Stimulated activated CD4-positive, alpha-beta T cell treated with anti-CD3 and anti-CD28 coated beads, TNF-alpha, amount 100 ng/mL, for 24 hours (primary cell): ENCODE results near the gene ANKMY1.
"Not testable (repeated sequence)": the region's sequence is repeated elsewhere in the genome, so short reads cannot be mapped to it uniquely, and the experiment has no call there.

Source experiments
- DNase-seq, 3 experiments: peaks; one replicate each; pipeline ENCODE4 v3.0.0-alpha.2; 2020; ENCODE audit warnings: low read depth in 3 of 3

The ANKMY1 gene

DNA sequence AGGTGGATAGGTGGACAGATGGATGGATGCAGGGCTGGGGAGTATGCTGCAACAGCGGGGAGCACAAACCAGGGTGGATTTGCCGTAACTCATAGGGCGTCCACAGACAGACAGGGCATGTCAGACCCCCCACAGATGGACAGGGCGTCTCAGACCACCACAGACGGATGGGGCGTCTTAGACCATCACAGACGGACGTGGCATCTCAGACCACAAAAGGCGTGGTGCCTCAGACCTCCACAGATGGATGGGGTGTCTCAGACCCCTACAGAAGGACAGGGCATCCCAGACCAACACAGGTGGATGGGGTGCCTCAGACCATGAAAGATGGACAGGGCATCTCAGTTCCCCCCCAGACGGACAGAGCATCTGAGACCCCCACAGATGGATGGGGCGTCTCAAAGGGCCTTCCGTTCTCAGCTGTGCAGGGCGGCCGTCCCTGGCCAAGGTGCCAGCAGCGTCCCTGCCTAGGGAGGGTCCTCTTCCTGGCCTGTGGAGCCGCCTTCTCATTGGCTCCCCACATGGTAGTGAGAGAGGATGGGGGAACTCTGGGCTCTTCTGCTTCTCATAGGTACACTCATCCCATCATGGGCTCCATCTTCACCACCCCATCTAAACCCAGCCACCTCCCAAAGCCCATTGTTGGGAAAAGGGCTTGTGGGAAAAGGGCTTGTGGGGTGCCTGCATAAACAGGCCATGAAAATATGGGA lies 2.1 kb downstream of the ANKMY1 start:
- DNase-seq, result no peak

DNA sequence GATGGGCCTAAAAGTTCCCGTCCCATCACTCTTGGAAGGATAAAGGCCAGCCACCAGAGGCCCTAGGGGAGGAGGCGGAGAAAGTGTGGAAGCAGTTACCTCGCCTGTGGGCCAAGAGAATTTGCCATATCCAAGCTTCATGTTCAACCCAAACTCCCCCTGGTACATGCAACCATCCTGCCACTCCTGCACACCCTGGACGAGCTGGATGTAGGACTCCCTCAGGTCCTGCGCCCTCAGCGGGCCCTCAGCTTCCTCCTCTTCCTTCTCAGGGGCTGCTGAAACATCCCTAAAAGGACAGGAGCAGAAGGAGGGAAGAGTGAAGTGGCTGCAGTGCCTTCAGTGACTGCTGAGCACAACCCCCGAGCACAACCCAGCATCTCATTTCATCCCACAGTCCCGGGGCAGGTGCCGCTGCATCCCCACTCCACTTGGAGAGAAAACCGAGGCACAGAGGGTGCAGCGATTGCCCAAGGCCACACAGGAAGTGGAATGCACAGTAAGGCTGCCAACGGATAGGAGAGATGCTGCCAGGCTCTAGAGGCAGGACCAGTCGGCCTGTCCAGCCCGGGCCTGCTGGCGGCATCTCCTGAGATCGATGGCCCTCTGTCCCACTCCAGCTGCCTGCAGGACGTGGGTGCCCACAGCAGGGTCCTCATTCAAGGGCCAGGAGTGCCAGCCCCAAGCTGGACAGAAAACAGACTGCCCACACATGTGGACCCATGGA lies 2.9 kb downstream of the ANKMY1 start:
- DNase-seq, result no peak

DNA sequence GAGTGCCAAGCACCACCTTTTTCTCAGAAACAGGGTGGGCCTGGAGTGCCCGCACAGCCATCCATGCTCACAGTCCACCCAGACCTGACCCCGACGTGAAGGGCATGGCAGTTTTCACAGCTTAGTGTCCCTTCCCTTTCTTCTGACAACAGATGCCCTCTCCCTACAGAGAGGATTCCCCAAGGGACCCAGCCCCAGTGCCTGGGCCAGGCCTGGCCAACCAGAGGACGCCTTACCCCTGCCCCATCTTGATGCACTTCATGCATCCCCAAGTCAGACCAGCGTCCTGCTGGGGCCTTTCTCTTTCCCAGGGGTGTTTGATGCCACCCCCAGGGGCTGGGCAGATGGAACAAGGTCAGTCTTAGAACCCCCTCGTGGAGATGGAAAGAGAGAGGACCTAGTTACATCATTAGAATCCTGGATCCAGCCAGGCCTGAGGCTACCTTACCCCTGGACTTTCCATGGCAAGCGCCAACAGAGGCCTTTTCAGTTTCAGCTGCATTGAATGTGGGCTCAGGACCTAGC lies 3.8 kb downstream of the ANKMY1 start:
- DNase-seq, result no peak

DNA sequence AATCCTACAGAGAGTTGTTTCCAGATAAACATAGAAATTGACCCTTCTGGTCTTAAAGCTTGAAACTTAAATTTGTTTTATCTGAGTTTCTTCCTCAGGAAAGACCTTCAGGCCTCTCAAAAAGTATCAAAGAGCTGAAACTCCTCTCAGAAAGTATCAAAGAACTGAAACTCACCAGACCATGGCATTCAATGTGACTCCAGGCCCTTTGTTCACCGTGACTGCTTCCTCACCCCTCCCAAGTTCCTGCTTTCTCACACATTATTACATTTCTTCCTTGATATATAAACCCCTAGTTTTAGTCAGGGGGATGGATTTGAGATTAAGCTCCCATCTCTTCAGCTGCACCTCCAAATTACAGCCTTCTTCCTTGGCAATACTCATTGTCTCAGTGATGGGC lies 6.0 kb downstream of the ANKMY1 start:
- DNase-seq, result no peak

DNA sequence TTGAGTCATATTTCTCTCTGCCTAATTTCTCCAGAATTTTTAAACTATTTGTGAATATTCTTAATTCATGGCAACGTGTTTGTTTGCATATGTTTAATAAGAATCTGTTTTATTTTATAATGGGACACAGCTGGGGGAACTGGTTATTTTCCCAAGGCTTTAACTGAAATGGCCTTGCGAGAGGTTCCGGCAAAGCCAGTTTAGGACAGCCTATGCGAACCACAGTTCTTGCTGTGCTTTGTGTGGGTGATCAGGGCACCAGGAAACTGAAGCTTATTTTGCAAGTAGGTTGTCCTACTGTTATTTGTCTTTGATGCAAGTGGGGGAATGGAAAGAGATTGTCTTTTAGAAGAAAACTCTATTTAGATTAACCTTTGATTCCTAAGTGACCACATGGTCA lies 6.5 kb downstream of the ANKMY1 start:
- no peak for DNase-seq

DNA sequence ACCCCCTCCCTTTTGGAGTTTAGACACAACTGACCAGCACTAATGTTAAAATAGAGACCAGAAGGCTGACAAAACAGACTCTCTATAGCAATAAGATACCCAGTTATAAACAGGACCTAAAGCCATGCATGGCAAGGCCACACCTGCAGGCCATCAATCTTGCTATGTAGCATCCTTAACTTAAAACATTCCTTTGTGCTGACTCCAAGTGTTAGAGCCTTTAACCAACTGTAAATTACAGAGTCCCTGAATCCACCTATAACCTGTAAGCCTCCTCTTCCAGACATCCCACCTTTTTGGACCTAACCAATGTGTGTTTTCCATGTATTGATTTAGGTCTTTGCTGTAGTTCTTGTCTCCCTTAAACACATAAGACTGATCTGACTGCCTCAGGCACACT lies 17.9 kb downstream of the ANKMY1 start:
- no peak for DNase-seq

DNA sequence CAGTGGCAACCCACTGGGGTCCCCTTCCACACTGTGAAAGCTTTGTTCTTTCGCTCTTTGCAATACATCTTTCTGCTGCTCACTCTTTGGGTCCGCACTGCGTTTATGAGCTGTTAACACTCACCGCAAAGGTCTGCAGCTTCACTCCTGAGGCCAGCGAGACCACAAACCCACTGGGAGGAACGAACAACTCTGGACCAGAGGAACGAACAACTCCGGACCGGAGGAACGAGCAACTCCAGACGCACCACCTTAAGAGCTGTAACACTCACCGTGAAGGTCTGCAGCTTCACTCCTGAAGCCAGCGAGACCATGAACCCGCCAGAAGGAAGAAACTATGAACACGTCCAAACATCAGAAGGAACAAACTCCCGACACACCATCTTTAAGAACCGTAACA lies 18.7 kb downstream of the ANKMY1 start:
- not testable (repeated sequence) for DNase-seq

DNA sequence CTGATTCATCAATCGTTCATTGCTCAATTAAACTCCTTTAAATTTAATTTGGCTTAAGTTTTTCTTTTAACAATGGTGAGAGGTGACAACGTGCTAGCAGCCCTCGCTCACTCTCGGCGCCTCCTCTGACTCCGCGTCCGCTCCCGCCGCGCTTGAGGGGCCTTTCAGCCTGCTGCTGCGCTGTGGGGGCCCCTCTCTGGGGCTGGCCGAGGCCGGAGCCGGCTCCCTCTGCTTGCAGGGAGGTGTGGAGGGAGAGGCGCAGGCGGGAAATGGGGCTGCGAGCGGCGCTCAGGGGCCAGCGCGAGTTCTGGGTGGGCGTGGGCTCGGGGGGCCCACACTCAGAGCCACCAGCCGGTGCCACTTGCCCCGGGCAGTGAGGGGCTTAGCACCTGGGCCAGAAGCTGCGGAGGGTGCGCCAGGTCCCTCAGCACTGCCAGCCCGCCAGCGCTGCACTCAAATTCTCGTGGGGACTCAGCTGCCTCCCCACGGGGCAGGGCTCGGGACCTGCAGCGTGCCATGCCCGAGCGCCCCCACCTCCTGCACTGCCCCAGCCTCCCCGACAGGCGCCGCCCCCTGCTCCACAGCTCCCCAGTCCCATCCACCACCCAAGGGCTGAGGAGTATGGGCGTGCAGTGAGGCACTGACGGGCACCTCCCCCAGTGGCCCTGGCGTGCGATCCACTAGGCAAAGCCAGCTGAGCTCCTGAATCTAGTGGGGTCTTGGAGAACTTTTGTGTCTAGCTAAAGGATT lies 19.6 kb downstream of the ANKMY1 start:
- no peak for DNase-seq

DNA sequence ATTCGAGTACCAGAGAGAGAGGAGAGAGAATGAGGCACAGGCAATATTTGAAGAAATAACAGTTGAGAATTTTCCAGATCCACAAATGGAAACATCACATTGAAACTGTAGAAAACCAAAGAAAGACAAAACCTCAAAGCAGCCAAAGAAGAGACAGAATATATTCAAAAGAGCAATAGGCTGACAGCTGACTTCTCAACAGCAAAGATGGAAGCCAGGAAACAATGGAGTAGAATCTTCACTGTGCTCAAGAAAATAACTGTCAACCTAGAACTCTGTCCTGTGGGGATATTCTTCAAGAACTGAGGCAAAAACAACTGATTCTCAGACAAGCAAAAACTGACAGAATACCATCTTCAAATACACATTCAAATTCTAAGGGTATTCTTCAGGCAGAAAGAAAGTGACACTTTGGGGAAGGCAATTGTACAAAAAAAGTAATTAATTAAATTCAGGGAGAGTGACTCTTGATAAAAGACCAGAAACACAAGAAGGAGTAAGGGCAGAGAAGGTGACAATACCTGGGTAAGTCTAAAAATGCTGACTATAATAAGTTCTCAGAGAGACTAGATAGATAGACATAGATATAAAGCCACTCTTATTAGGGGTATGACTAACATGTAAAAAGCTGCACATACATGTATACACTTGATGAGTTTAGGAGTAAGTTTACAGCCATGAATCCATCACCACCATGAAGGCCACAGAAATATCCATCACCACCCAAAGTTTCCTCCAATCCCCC lies 25.6 kb downstream of the ANKMY1 start:
- no peak for DNase-seq

DNA sequence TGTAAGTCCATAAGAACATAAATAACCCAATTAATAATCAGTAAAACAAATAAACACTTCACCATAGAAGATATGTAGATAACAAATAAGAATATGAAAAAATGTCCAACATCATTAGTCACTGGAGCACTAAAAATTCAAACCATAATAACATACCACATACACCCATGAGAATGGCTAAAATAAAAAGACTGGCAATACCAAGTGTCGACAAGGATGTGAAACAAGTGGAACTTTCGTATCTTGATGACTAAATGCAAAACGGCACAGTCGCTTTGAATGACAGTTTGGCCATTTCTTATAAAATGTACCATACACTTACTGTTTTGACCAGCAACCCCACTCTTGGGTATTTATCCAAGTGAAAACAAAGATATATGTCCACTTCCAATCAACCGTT lies 26.8 kb downstream of the ANKMY1 start:
- no peak for DNase-seq

DNA sequence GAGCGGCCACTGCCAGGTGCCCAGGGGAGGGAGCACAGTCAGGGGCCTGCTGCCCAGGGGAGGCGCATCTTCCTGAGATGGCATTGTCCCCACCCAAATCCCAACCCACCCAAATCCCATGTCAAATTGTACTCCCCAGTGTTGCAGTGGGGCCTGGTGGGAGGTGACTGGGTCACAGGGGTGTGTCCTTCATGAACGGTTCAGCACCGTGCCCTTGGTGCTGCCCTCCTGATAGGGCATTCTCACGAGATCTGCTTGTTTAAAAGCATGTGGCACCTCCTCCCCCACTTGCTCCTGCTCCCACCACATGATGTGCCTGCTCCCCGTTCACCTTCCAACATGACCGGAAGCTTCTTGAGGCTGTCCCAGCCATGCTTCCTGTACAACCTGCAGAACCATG lies 27.6 kb downstream of the ANKMY1 start:
- no peak for DNase-seq

DNA sequence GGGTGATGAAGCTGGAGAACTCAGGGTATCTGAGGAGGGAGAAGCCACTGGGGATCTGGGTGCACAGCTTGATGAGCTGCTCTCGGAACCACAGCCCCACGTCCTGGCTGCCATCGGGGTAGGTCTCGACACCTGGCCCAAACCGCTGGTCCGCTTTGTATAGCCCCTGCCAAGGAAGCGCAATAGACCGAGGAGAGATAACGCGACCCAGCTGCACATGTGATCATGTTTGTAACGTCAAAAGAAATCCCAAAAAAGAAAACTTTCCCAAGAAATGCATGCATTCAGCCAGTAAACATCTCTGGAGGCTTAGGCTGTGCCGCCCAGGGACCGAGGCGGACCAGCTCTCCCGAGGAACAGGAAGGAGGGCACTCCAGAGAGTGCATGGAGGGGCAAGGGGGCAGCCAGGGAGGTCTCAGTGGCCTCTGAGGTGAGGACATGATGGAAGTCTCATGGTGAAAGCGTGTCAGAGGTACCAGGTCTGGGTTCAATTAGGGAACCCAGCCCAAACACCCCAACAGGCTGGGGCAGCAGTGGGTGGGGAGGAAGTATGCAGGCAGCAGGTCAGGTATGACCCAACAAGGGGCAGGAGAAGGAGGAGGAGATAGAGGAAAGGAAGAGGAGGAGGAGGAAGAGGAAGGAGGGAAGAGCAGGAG lies 28.3 kb downstream of the ANKMY1 start:
- DNase-seq, result no peak

DNA sequence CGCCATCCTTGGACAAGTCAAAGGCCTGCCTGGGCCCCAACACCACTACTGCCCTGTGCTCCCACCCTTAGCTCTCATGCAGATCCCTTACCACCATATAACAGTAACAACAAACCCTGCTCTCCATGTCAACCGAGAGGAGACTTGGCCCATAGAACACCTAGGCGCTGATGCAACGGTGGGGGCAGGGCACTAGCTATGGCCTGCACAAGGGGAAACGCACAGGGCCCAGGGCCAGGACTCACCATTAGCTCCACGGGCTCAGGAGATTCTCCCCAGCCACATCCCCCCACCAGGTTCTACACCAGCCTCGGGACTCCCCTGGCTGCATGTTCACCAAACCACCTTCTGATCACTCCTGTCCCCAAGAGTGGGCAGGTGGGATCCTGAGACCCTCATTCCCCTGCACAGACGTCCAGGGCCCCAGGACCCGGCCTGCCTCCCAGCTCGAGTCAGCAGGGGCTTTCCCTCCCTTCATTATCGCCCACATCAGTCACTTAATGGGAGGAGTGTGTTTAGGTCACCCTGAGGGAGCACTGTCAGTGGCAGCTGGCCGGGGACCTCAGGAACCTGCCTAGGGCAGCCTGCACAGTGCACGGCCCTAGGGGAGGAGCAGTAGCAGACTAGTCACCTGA lies 29.3 kb downstream of the ANKMY1 start:
- no peak for DNase-seq

DNA sequence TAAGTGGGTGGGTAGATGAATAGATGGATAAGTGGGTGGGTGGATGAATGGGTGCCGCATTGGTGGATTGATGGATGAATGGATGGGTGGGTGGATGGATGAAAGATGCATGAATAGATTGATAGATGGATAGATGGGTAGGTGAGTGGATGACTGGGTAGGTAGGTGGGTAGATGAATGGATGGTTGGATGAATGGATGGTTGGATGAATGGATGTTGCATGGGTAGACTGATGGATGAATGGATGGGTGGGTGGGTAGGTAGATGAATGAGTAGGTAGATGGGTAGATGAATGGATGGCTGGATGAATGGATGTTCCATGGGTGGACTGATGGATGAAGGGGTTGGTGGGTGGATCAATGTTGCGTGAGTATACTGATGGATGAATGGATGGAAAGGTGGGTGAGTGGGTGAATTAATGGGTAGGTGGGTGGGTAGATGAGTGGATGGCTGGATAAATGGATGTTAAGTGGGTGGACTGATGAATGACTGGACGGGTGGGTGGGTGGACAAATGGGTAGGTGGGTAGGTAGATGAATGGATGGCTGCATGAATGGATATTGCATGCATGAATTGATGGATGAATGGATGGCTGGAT lies 30.5 kb downstream of the ANKMY1 start:
- DNase-seq, result no peak

DNA sequence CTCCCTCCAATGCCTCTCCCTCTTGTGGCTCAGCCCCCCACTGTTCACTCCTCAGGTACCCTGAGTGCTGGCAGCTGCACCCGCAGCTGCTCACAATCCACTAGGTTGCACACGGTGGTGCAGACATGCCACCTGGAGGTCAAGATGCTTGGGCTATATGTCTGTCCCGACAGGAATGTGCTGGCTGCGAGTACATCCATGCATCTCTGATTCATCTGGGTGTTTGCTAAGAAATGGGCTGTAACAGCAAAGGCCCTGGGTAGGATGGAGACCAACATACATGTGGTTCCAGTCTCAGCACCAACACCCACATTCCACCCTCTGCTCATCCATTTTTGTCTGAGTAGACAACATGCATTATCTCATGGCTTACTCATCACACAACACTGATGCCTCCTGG lies 31.3 kb downstream of the ANKMY1 start:
- DNase-seq, result no peak

DNA sequence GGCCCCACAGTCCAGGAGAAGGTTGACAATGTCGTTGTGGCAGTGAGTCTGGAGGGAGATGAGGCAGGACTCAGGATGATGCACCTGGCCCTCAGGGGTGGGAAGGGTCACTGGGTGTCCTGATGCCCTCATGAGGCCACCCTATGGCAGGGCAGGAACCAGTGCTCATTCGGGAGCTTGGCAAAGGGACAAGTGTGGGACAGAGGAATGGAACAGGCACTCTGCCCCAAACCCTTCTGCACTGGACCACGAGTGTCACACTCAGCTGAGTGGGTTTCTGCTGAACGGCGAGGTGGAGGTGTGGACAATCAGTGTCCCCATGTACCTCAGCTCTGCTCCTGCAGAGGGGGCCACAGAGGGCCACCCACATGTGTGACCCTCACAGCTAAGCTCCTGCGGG lies 32.0 kb downstream of the ANKMY1 start:
- DNase-seq, result no peak

DNA sequence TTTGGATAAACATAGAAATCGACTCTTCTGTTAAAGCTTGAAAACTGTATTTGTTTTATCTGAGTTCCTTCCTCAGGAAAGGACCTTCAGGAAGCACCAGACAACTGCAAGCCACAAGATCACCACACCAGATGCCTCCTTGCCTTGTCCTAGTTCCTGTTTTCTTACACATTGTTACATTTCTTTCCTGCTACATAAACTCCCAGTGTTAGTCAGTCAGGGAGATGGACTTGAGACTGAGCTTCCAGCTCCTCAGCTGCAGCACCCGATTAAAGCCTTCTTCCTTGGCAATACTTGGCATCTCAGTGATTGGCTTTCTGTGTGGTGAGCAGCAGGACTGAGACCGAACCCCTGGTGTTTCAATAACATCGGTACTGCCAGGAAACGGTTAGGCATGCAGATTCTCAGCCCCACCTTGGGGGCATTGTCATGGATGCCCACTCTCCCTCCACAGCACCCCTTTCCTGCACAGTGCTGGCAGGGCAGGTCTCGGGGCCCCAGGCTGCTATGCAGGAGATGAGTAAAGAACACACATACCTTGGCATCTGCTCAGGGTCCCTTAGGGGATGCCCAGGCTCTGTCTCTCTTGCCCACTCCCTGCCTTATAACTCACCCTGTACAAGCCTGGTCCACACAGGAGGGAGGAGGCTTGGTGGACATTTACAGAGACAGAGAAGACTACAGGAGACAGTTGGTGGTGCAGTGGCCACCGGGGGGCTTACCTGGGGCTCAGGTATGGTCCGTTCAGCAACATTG lies 32.6 kb downstream of the ANKMY1 start:
- no peak for DNase-seq

DNA sequence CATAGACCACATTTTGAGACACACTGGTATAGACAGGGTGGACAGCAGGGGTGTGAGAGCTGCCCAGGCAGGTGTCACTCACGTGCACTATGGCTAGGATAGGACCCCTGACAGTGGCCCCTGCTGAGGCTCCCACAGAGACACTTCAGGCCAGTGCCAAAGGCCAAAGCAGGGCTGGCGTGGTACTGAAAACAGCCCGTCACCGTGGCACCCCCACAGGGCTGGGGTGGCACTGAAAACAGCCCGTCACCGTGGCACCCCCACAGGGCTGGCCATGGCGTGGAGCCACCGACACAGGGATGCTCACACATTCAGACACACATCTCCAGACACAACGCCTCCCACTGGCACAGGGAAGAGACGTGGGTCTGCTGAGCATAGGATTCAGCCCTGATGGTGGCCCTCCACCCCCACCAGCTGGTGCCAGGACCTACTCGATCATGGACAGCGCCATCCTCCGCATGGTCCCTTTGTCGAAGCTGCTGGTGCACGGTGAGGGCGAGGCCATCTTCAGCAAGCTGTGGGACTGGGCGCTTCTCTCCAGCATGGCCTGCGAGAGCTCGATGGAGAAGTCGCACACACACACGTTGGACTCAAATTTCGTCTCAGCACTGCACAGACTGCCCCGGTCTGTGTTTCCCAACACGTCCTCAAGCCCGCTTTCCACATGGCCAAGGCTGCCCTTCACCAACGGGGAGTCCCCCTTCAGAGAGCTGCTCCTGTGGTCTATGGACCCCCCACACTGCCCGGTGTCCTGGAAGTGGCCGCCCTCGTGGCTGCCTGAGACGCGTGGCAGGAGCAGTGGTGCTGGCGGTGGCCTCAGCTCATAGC lies 34.1 kb downstream of the ANKMY1 start:
- DNase-seq, result no peak

DNA sequence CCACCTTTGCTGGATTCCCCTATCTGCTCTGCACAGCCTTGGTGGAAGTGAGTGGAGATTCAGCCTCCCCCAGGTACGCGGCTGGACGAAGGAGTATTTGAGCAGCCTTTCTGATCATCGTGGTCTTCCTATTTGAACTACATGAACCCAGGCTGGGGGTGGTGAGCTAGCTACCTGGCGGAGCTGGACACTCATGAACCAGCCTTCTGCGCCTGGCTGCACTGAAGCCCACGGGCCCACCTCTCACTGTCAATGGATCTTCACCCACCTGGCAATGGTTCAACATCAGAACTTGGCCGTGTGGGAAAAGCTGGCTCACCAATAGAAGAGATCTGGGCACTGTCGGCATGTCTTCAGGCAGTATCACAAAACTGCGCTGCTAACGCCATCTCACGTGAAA lies 35.4 kb downstream of the ANKMY1 start:
- no peak for DNase-seq
